ENCODE results near the gene CRHR2.

CRHR2 gene

DNA sequence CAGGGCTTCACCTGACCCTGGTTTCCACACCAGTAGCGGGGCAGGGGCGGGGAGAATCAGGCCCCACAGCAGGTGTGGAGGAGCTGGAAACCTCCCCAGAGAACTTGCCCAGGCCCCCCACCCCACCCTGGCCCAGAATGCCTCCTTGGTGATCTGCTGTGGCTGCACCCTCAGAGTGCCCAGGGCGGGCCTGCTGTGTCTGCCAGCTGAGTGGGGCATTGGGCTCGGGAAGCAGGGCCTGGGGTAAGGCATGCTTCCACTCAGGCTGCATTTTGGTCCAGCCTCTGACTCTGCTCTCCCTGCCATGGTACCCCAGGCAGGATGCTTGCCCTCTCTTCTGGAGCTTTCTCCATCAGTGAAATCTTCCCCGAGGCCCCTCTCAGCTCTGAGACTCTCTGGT is 1.1 kb upstream of the CRHR2 start:
- H3K27ac ChIP-seq (ENCODE audit: insufficient read depth, low read depth, low read length, poor library complexity, severe bottlenecking): no peak overlapping the region
- H3K36me3 ChIP-seq (ENCODE audit: control insufficient read depth, insufficient read depth, low read length): no peaks in the 10 kb centered on the region
- peaks cover 23% of the 10 kb centered on the region for H3K4me1 ChIP-seq (ENCODE audit: control insufficient read depth, insufficient read depth, low read length)
- no peaks in the 10 kb centered on the region for H3K9me3 ChIP-seq (ENCODE audit: control insufficient read depth, low read length)
- 87 to 94% methylated on average over 5 of the region's 5 CpGs for WGBS, 2 experiments
- peaks cover 43% of the 10 kb centered on the region for H3K27me3 ChIP-seq (ENCODE audit: control insufficient read depth, insufficient read depth, low read length, poor library complexity, severe bottlenecking)
- H3K4me3 ChIP-seq (ENCODE audit: insufficient read depth, low read depth, low read length): no peak overlapping the region

- Histone ChIP-seq H3K27ac (ENCODE audit: insufficient read depth, low read depth, low read length, poor library complexity, severe bottlenecking) (no peak overlapping the region), H3K9me3 (ENCODE audit: control insufficient read depth, low read length) (no peaks in the 10 kb centered on the region), H3K4me1 (ENCODE audit: control insufficient read depth, insufficient read depth, low read length) (peaks cover 21% of the 10 kb centered on the region), H3K4me3 (ENCODE audit: insufficient read depth, low read depth, low read length) (peak overlapping the region; percentile 31), H3K36me3 (ENCODE audit: control insufficient read depth, insufficient read depth, low read length) (no peaks in the 10 kb centered on the region), H3K27me3 (ENCODE audit: control insufficient read depth, insufficient read depth, low read length, poor library complexity, severe bottlenecking) (peaks cover 43% of the 10 kb centered on the region)
- WGBS, 2 experiments: 1% methylated on average over 40 of the region's 40 CpGs
Observed at GRCh38 chr7:30681815-30682211, 443 bp downstream of the CRHR2 start.

GRCh38 chr7:30681331-30681797 is 892 bp downstream of the CRHR2 start:
- Histone ChIP-seq H3K9me3 (ENCODE audit: control insufficient read depth, low read length) (no peaks in the 10 kb centered on the region), H3K4me3 (ENCODE audit: insufficient read depth, low read depth, low read length) (peak overlapping the region; percentile 31), H3K27ac (ENCODE audit: insufficient read depth, low read depth, low read length, poor library complexity, severe bottlenecking) (no peak overlapping the region), H3K27me3 (ENCODE audit: control insufficient read depth, insufficient read depth, low read length, poor library complexity, severe bottlenecking) (peaks cover 43% of the 10 kb centered on the region), H3K4me1 (ENCODE audit: control insufficient read depth, insufficient read depth, low read length) (peaks cover 21% of the 10 kb centered on the region), H3K36me3 (ENCODE audit: control insufficient read depth, insufficient read depth, low read length) (no peaks in the 10 kb centered on the region)
- 9 to 12% methylated on average over 16 of the region's 16 CpGs for WGBS, 2 experiments

DNA sequence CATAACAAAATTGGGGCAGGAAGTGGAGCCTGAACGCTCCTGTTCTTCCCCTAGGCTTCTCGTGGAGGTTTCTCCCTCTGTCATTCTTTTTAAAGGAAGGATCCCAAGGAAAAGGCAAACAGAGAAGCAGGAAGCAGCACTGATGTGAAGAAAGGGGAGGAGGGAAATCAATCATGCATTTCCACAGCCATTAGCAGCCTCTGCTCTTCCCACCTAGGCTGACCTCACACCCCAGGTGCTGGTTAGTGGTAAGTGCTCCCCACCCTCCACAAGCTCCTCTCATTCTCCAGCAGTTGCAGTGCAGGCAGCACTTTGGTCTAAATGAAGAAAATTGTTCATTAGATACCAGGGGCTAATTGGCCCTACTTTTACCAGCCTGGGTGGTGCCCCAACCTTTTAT is 2.6 kb downstream of the CRHR2 start:
- Histone ChIP-seq H3K27ac (ENCODE audit: insufficient read depth, low read depth, low read length, poor library complexity, severe bottlenecking) (no peak overlapping the region), H3K27me3 (ENCODE audit: control insufficient read depth, insufficient read depth, low read length, poor library complexity, severe bottlenecking) (peaks cover 43% of the 10 kb centered on the region), H3K4me1 (ENCODE audit: control insufficient read depth, insufficient read depth, low read length) (peaks cover 13% of the 10 kb centered on the region), H3K9me3 (ENCODE audit: control insufficient read depth, low read length) (no peaks in the 10 kb centered on the region), H3K4me3 (ENCODE audit: insufficient read depth, low read depth, low read length) (no peak overlapping the region), H3K36me3 (ENCODE audit: control insufficient read depth, insufficient read depth, low read length) (no peaks in the 10 kb centered on the region)
- WGBS, 2 experiments: 46 to 64% methylated on average over 2 of the region's 2 CpGs

DNA sequence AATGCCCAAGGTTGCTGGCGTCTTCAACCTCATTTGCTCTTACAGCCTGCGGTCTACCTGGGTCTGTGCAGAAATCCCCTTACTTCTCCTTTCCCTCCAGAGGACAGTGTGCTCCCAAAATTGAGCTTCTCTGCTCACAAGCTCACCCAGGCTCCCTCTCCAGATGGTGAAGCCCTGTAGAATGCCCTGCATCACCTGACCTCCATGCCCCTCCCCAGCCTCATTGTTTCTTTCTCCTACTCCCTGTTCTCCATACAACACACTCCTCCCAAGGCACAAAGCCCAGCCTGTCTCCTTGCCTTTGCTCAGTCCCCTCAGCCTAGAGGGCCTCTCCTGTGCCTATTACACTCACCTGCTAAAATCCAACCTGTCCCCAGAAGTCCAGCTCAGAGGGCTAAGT is 3.5 kb downstream of the CRHR2 start:
- H3K4me1 ChIP-seq (ENCODE audit: control insufficient read depth, insufficient read depth, low read length): peaks cover 9% of the 10 kb centered on the region
- H3K27me3 ChIP-seq (ENCODE audit: control insufficient read depth, insufficient read depth, low read length, poor library complexity, severe bottlenecking): peaks cover 43% of the 10 kb centered on the region
- no peak overlapping the region for H3K4me3 ChIP-seq (ENCODE audit: insufficient read depth, low read depth, low read length)
- H3K27ac ChIP-seq (ENCODE audit: insufficient read depth, low read depth, low read length, poor library complexity, severe bottlenecking): no peak overlapping the region
- WGBS, 2 experiments: 88 to 93% methylated on average over 2 of the region's 2 CpGs
- H3K36me3 ChIP-seq (ENCODE audit: control insufficient read depth, insufficient read depth, low read length): no peaks in the 10 kb centered on the region
- H3K9me3 ChIP-seq (ENCODE audit: control insufficient read depth, low read length): no peaks in the 10 kb centered on the region

DNA sequence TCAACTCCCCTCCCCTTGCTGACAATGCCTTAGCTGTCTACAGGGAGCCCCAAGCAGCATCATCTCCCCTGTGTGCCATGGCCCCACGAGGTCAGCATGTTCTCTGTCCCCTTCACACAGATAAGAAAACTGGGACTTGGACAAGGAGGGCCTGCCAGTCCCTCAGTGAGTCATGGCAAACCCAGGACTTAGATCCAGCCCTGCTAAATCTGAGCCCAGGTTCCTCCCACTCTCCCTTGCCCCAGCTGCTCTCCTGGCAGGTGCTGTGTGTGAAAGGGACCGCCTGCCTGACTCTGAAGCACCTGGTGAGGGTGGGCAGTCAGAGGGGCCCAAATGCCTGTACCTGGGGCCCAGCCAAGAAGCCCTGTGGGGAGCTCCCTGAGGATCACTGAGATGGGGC is 7.4 kb downstream of the CRHR2 start:
- no peaks in the 10 kb centered on the region for H3K36me3 ChIP-seq (ENCODE audit: control insufficient read depth, insufficient read depth, low read length)
- 52 to 65% methylated on average over 2 of the region's 2 CpGs for WGBS, 2 experiments
- H3K4me1 ChIP-seq (ENCODE audit: control insufficient read depth, insufficient read depth, low read length): peaks cover 5% of the 10 kb centered on the region
- peaks cover 8% of the 10 kb centered on the region for H3K27me3 ChIP-seq (ENCODE audit: control insufficient read depth, insufficient read depth, low read length, poor library complexity, severe bottlenecking)
- no peak overlapping the region for H3K27ac ChIP-seq (ENCODE audit: insufficient read depth, low read depth, low read length, poor library complexity, severe bottlenecking)
- no peak overlapping the region for H3K4me3 ChIP-seq (ENCODE audit: insufficient read depth, low read depth, low read length)
- no peaks in the 10 kb centered on the region for H3K9me3 ChIP-seq (ENCODE audit: control insufficient read depth, low read length)

DNA sequence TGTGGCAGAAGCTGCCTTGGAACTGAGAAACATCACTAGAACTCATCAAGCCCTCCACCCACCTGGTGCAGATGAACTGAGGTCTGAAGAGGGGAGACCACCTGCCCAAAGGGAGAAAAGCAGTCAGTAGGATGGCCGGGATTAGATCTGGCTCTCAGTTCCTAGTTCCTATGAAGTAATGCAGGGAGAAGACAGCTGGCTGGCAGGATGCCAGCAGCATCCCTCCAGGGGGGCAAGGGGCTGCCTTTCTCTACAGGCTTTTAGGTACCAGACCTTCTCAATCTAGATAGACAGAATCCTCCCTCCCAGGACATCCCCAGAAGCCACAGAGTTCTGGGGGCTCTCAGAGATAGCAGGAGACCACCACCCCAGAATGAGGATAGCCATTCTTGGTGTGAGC is 7.8 kb downstream of the CRHR2 start:
- no peaks in the 10 kb centered on the region for H3K36me3 ChIP-seq (ENCODE audit: control insufficient read depth, insufficient read depth, low read length)
- peaks cover 5% of the 10 kb centered on the region for H3K4me1 ChIP-seq (ENCODE audit: control insufficient read depth, insufficient read depth, low read length)
- H3K27ac ChIP-seq (ENCODE audit: insufficient read depth, low read depth, low read length, poor library complexity, severe bottlenecking): no peak overlapping the region
- H3K9me3 ChIP-seq (ENCODE audit: control insufficient read depth, low read length): no peaks in the 10 kb centered on the region
- 73 to 87% methylated on average over 1 of the region's 1 CpG for WGBS, 2 experiments
- no peak overlapping the region for H3K4me3 ChIP-seq (ENCODE audit: insufficient read depth, low read depth, low read length)
- H3K27me3 ChIP-seq (ENCODE audit: control insufficient read depth, insufficient read depth, low read length, poor library complexity, severe bottlenecking): peaks cover 4% of the 10 kb centered on the region

- Histone ChIP-seq H3K27me3 (ENCODE audit: control insufficient read depth, insufficient read depth, low read length, poor library complexity, severe bottlenecking) (no peaks in the 10 kb centered on the region), H3K4me3 (ENCODE audit: insufficient read depth, low read depth, low read length) (no peak overlapping the region), H3K9me3 (ENCODE audit: control insufficient read depth, low read length) (no peaks in the 10 kb centered on the region), H3K4me1 (ENCODE audit: control insufficient read depth, insufficient read depth, low read length) (no peaks in the 10 kb centered on the region), H3K27ac (ENCODE audit: insufficient read depth, low read depth, low read length, poor library complexity, severe bottlenecking) (no peak overlapping the region), H3K36me3 (ENCODE audit: control insufficient read depth, insufficient read depth, low read length) (no peaks in the 10 kb centered on the region)
- WGBS, 2 experiments: 8 to 20% methylated on average over 6 of the region's 6 CpGs
Observed at GRCh38 chr7:30671793-30672465, 10.3 kb downstream of the CRHR2 start.

DNA sequence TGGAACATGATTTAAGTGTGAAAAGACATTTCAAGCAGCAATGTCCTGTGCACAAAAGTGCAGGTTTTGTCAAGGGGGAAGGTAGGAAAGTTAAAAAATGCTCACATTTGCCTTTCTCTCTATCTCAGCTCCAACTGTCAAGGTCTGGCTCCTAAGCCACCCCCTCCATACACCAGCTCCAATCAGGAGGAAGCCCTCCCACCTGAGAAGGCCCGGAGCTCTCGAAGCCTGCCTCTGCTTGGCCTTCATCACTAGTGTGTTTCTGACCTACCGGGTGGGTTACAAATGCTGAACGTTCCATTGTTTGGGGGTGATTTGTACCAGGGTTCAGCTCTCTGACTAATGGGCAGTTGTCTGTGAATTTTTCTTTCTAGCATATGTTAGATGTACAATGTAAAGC is 14.2 kb downstream of the CRHR2 start:
- Histone ChIP-seq H3K4me1 (ENCODE audit: control insufficient read depth, insufficient read depth, low read length) (no peaks in the 10 kb centered on the region), H3K4me3 (ENCODE audit: insufficient read depth, low read depth, low read length) (no peak overlapping the region), H3K9me3 (ENCODE audit: control insufficient read depth, low read length) (no peaks in the 10 kb centered on the region), H3K27me3 (ENCODE audit: control insufficient read depth, insufficient read depth, low read length, poor library complexity, severe bottlenecking) (no peaks in the 10 kb centered on the region), H3K36me3 (ENCODE audit: control insufficient read depth, insufficient read depth, low read length) (no peaks in the 10 kb centered on the region), H3K27ac (ENCODE audit: insufficient read depth, low read depth, low read length, poor library complexity, severe bottlenecking) (no peak overlapping the region)
- whole genome bisulfite sequencing, 2 experiments: 80 to 84% methylated on average over 4 of the region's 4 CpGs

DNA sequence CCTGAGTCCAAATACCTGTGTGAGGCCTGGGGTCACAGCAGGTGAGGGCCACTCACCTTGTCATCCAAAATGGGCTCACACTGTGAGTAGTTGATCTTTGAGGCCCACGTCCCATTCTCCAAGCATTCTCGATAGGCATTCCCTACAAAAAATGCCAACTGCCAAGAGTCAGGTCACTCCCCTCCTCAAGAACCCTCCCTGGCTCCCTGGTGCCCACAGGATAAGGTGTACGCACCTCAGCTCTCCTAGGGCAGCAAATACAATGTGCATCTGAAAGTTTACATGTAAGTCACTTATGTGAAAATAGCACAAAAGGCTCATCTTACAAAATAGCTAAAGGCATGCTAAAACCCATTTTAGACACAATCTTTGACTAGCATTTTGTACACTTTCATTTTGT is 15.1 kb downstream of the CRHR2 start:
- Histone ChIP-seq H3K27ac (ENCODE audit: insufficient read depth, low read depth, low read length, poor library complexity, severe bottlenecking) (no peak overlapping the region), H3K9me3 (ENCODE audit: control insufficient read depth, low read length) (no peaks in the 10 kb centered on the region), H3K4me3 (ENCODE audit: insufficient read depth, low read depth, low read length) (no peak overlapping the region), H3K36me3 (ENCODE audit: control insufficient read depth, insufficient read depth, low read length) (no peaks in the 10 kb centered on the region), H3K27me3 (ENCODE audit: control insufficient read depth, insufficient read depth, low read length, poor library complexity, severe bottlenecking) (no peaks in the 10 kb centered on the region), H3K4me1 (ENCODE audit: control insufficient read depth, insufficient read depth, low read length) (no peaks in the 10 kb centered on the region)
- 83 to 87% methylated on average over 3 of the region's 3 CpGs for WGBS, 2 experiments

DNA sequence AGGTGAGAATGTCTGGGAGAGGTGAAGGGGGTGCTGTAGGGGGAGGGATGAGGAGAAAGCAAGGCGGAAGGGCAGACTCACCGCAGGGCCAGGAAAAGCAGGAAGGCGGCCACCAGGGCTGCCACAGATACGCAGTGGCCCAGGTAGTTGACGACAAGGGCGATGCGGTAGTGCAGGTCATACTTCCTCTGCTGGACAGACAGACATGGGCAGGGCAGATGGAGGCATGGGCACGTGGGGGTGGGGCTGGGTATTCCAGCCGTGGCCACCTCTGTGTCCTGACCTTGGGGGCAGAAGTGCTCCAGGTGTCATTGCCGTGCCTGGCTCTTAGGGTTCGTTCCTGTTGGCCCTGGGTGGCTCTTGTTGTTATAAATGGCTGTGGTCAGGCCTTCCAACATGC is 16.8 kb downstream of the CRHR2 start:
- no peaks in the 10 kb centered on the region for H3K36me3 ChIP-seq (ENCODE audit: control insufficient read depth, insufficient read depth, low read length)
- no peak overlapping the region for H3K27ac ChIP-seq (ENCODE audit: insufficient read depth, low read depth, low read length, poor library complexity, severe bottlenecking)
- H3K4me3 ChIP-seq (ENCODE audit: insufficient read depth, low read depth, low read length): no peak overlapping the region
- 91 to 93% methylated on average over 11 of the region's 11 CpGs for WGBS, 2 experiments
- no peaks in the 10 kb centered on the region for H3K27me3 ChIP-seq (ENCODE audit: control insufficient read depth, insufficient read depth, low read length, poor library complexity, severe bottlenecking)
- no peaks in the 10 kb centered on the region for H3K4me1 ChIP-seq (ENCODE audit: control insufficient read depth, insufficient read depth, low read length)
- no peaks in the 10 kb centered on the region for H3K9me3 ChIP-seq (ENCODE audit: control insufficient read depth, low read length)
